HG03565 (cell line): ENCODE data around the gene SERPINB1.

Experiments used
- ATAC-seq: cut with Tn5 transposase; IDR thresholded peaks from one replicate; pipeline ENCODE4 v1.9.1; 2021; ENCODE audit warnings: mild to moderate bottlenecking, moderate library complexity; ENCODE audit not compliant: unreplicated experiment

Gene SERPINB1

GRCh38 chr6:2795162-2795561, 46.5 kb downstream of the SERPINB1 start:
- no peak for ATAC-seq

- no peak for ATAC-seq
Observed at GRCh38 chr6:2794171-2794730, 47.4 kb downstream of the SERPINB1 start.

GRCh38 chr6:2793534-2794151, 48.0 kb downstream of the SERPINB1 start:
- no peak for ATAC-seq

- ATAC-seq, result no peak
Observed at GRCh38 chr6:2792330-2793110, 49.1 kb downstream of the SERPINB1 start.

GRCh38 chr6:2791450-2791974, 50.2 kb downstream of the SERPINB1 start:
- ATAC-seq, result no peak

- no peak for ATAC-seq
Observed at GRCh38 chr6:2790588-2791449, 50.8 kb downstream of the SERPINB1 start.

GRCh38 chr6:2786269-2786668, 55.4 kb downstream of the SERPINB1 start:
- ATAC-seq, result no peak

- ATAC-seq, result no peak
Observed at GRCh38 chr6:2784930-2785329, 56.7 kb downstream of the SERPINB1 start.

GRCh38 chr6:2784061-2784460, 57.6 kb downstream of the SERPINB1 start:
- ATAC-seq, result no peak

- ATAC-seq, result no peak
Observed at GRCh38 chr6:2783188-2783963, 58.3 kb downstream of the SERPINB1 start.

- ATAC-seq, result no peak
Observed at GRCh38 chr6:2782825-2783187, 58.9 kb downstream of the SERPINB1 start.

GRCh38 chr6:2782356-2782708, 59.3 kb downstream of the SERPINB1 start:
- no peak for ATAC-seq
